ENCODE data around the gene SIGLEC6. TPM values are rescaled to one million over a fixed set of nuclear protein-coding genes. Genes with fewer than 3 reads are reported as not detected.

SIGLEC6 gene
- polyA plus RNA-seq, 3 donors, result 0.04 TPM; not detected in 2

GRCh38 chr19:51548213-51548651, 16.8 kb upstream of the SIGLEC6 start:
- Histone ChIP-seq H3K79me2 (ENCODE audit: insufficient read depth, low read length) (no peaks in the 10 kb centered on the region), H3K27ac (ENCODE audit: low read depth in 1 of 2, low read length in 2 of 2) (no peak overlapping the region), H3K4me1 (ENCODE audit: control insufficient read depth in 1 of 2, insufficient read depth in 2 of 2, low read length in 2 of 2) (peaks cover 60 to 70% of the 10 kb centered on the region in 2 donors), H3K4me2 (replicated peaks; ENCODE audit: extremely low read depth, low read length, poor library complexity, severe bottlenecking) (no peak overlapping the region), H2AFZ (ENCODE audit: insufficient read depth, low read depth, low read length, poor library complexity, severe bottlenecking) (no peak overlapping the region), H3K9ac (ENCODE audit: insufficient read depth, low read length, poor library complexity, severe bottlenecking) (no peak overlapping the region), H3K9me3 (replicated peaks in 1 of 2; ENCODE audit: control insufficient read depth in 1 of 2, insufficient read depth in 1 of 2, low read length in 2 of 2) (no peaks in the 10 kb centered on the region), H3K27me3 (ENCODE audit: control insufficient read depth in 2 of 2, insufficient read depth in 2 of 2, low read length in 2 of 2) (peaks cover 12 to 53% of the 10 kb centered on the region in 2 donors), H4K20me1 (ENCODE audit: insufficient read depth, low read length) (no peaks in the 10 kb centered on the region), H3K36me3 (replicated peaks in 1 of 2; ENCODE audit: control insufficient read depth in 1 of 2, insufficient read depth in 2 of 2, low read length in 2 of 2) (no peaks in the 10 kb centered on the region), H3K4me3 (replicated peaks in 1 of 3; ENCODE audit: low read depth in 2 of 3, low read length in 3 of 3) (no peak overlapping the region)
- Mint-ChIP-seq H3K9me3 (peaks cover 0 to 3% (median 0%) of the 10 kb centered on the region in 7 donors), H3K4me1 (peaks cover 76% of the 10 kb centered on the region), H3K36me3 (peaks cover 0 to 17% of the 10 kb centered on the region in 2 donors), H3K27me3 (ENCODE audit: low read depth in 3 of 3) (peaks cover 55 to 81% (median 64%) of the 10 kb centered on the region in 3 donors), H3K27ac (no peak overlapping the region), H3K4me3 (peak overlapping the region in 1 of 2 donors; percentile 59)
- intact Hi-C loops (cut with micrococcal nuclease), result no loop called here
- no peak for TF ChIP-seq CTCF (IDR thresholded peaks at IDR 0.05)
- 82% methylated on average over 2 of the region's 5 CpGs for WGBS (ENCODE audit: insufficient coverage)
- no peak for DNase-seq

DNA sequence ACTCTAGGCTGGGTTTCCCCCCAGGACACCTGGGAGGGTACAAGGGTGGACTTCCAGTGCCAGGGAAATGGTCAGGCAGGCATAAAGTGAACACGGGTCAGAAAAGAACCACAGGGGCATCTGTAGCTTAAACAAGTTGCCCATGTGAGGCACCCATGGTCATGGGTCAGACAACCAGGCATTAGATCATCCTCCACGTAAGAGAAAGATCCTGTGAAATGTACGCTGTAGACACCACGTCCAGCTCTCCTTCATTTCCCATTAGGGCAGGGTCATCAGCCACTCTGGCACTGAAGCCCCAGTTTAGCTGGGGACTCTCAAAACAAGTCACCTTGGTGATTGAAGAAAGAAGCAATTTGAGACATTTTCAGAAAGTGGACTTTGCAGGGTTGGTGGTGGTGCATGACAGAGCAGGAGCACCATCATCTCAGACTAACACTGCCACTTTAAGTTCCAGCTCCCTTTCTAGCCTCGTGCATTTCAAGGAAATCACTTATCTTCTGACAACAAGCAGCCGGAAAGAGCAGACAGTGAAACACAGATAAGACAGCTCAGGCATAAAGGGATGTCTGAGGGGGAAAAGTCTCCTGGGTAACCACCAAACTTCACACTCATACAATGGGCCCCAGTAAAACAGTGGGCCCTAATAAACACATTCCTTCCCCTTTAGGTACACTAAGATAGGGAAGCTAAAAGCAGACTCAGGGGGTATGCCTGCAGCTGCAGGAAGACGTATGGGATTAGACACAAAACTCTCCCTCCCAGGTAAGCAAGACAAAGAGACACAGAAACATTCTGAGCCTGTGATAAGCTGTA, 16.1 kb upstream of the SIGLEC6 start:
- peaks cover 0 to 4% (median 2%) of the 10 kb centered on the region in 7 donors for H3K9me3 Mint-ChIP-seq
- no peaks in the 10 kb centered on the region for H3K9me3 ChIP-seq (replicated peaks in 1 of 2; ENCODE audit: control insufficient read depth in 1 of 2, insufficient read depth in 1 of 2, low read length in 2 of 2)
- H3K27me3 Mint-ChIP-seq (ENCODE audit: low read depth in 3 of 3), result peaks cover 60 to 81% (median 64%) of the 10 kb centered on the region in 3 donors
- peaks cover 56 to 63% of the 10 kb centered on the region in 2 donors for H3K4me1 ChIP-seq (ENCODE audit: control insufficient read depth in 1 of 2, insufficient read depth in 2 of 2, low read length in 2 of 2)
- peaks cover 0 to 17% of the 10 kb centered on the region in 2 donors for H3K36me3 Mint-ChIP-seq
- TF ChIP-seq CTCF (IDR thresholded peaks at IDR 0.05), result no peak
- H3K4me2 ChIP-seq (replicated peaks; ENCODE audit: extremely low read depth, low read length, poor library complexity, severe bottlenecking), result no peak overlapping the region
- H3K79me2 ChIP-seq (ENCODE audit: insufficient read depth, low read length), result no peaks in the 10 kb centered on the region
- WGBS (ENCODE audit: insufficient coverage), result 14% methylated on average over 3 of the region's 7 CpGs
- H3K27ac ChIP-seq (ENCODE audit: low read depth in 1 of 2, low read length in 2 of 2), result no peak overlapping the region
- DNase-seq, result no peak
- H3K4me1 Mint-ChIP-seq, result peaks cover 69% of the 10 kb centered on the region
- H3K4me3 Mint-ChIP-seq, result peak overlapping the region in 1 of 2 donors; percentile 59
- no peaks in the 10 kb centered on the region for H3K36me3 ChIP-seq (replicated peaks in 1 of 2; ENCODE audit: control insufficient read depth in 1 of 2, insufficient read depth in 2 of 2, low read length in 2 of 2)
- no peak overlapping the region for H2AFZ ChIP-seq (ENCODE audit: insufficient read depth, low read depth, low read length, poor library complexity, severe bottlenecking)
- H3K9ac ChIP-seq (ENCODE audit: insufficient read depth, low read length, poor library complexity, severe bottlenecking), result no peak overlapping the region
- no peaks in the 10 kb centered on the region for H4K20me1 ChIP-seq (ENCODE audit: insufficient read depth, low read length)
- intact Hi-C loops (cut with micrococcal nuclease), result no loop called here
- peaks cover 12 to 58% of the 10 kb centered on the region in 2 donors for H3K27me3 ChIP-seq (ENCODE audit: control insufficient read depth in 2 of 2, insufficient read depth in 2 of 2, low read length in 2 of 2)
- no peak overlapping the region for H3K27ac Mint-ChIP-seq
- H3K4me3 ChIP-seq (replicated peaks in 1 of 3; ENCODE audit: low read depth in 2 of 3, low read length in 3 of 3), result no peak overlapping the region
